ENCODE measurements around the gene MAB21L4.

Gene MAB21L4

GRCh38 chr2:240895656-240896388 lies at the start of gene MAB21L4:
Gene MAB21L4, minus strand, starts transcription at chr2:240896156. Its CDS starts 159 bp downstream, at chr2:240895997.
- DNase-seq = no peak

GRCh38 chr2:240936106-240936505 lies 40.1 kb upstream of the MAB21L4 start:
- no peak for DNase-seq

- no peak for DNase-seq
Observed at GRCh38 chr2:240935103-240935876, 39.3 kb upstream of the MAB21L4 start.

- DNase-seq = no peak
Observed at GRCh38 chr2:240934701-240935102, 38.7 kb upstream of the MAB21L4 start.

GRCh38 chr2:240933966-240934700 lies 38.2 kb upstream of the MAB21L4 start:
- DNase-seq = no peak

- no peak for DNase-seq
Observed at GRCh38 chr2:240933048-240933965, 37.4 kb upstream of the MAB21L4 start.

GRCh38 chr2:240932724-240933047 lies 36.7 kb upstream of the MAB21L4 start:
- DNase-seq = no peak

GRCh38 chr2:240932001-240932723 lies 36.2 kb upstream of the MAB21L4 start:
- no peak for DNase-seq

- DNase-seq = no peak
Observed at GRCh38 chr2:240931319-240931949, 35.5 kb upstream of the MAB21L4 start.

GRCh38 chr2:240930631-240931318 lies 34.8 kb upstream of the MAB21L4 start:
- no peak for DNase-seq

GRCh38 chr2:240930096-240930630 lies 34.2 kb upstream of the MAB21L4 start:
- DNase-seq = no peak

GRCh38 chr2:240929364-240930095 lies 33.6 kb upstream of the MAB21L4 start:
- no peak for DNase-seq

GRCh38 chr2:240928476-240929363 lies 32.8 kb upstream of the MAB21L4 start:
- no peak for DNase-seq

- no peak for DNase-seq
Observed at GRCh38 chr2:240927390-240927781, 31.4 kb upstream of the MAB21L4 start.

- DNase-seq = no peak
Observed at GRCh38 chr2:240926516-240927389, 30.8 kb upstream of the MAB21L4 start.

GRCh38 chr2:240925568-240926515 lies 29.9 kb upstream of the MAB21L4 start:
- no peak for DNase-seq
